ENCODE results near the gene ANGEL1. TPM values are rescaled to one million over a fixed set of nuclear protein-coding genes. Genes with fewer than 3 reads are reported as not detected.

The ANGEL1 gene
- total and polyA plus RNA-seq, 9 of the 15 experiments (the other 6 are each of a cell fraction or from before 2014, with no cell fraction given) = 2.1 to 22.2 (median 7.3) TPM

DNA sequence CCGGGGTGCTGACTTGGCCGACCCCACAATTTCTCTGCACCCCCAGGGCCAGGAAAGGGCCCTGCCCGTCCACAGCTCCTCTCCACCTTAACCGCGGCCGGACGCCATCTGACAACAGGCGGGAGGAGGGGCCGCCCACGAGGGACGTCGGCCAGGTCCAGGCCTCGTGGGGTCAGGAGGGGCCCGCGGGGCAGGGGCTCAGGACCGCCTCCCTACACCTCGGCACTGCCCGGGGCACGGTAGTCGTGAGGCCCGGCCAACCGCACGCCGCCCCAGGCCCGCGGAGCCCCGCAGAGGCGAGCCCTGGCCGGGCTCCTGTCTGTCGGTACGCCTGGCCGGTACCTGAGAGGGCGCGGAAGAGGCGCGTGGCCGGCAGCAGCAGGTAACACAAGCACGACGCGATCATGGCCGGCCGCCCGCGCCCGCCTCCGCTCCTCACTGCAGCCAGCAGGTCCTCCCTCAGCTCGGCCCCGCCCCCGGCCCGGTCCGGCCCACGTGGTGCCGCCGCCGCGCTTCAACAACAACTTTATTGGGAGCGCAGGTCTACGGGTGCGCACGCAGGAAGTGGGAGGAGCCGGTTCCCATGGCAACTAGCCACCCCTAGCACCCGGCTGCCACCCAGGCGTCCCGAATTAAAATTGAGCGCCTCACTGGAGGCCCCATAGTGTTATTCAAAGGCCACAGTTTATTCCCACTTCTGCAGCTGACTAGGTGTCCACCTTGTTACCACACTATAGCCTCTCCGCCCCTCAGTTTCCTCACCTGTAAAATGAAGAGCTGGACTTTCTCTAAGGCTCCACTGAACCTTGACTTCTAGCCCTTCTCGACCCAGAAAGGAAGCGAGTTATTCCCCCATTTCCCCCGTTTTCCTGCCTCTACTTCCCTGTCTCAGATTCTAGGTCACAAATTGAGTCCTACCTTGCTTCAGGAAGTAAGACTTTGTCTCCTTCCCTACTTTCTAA, at the start of gene ANGEL1 (continued):
- TF ChIP-seq EP400 (IDR thresholded peaks at IDR 0.05) (peak; percentile 80), ETS2 (tag; IDR thresholded peaks at IDR 0.05; ENCODE audit: borderline replicate concordance, poor library complexity, severe bottlenecking) (no peak), NFXL1 (CRISPR knock-in tag; IDR thresholded peaks at IDR 0.05) (no peak), FOXA3 (CRISPR knock-in tag; conservative IDR thresholded peaks at IDR 0.05 in 1 of 2, IDR thresholded peaks at IDR 0.05 in 1 of 2) (no peak), SMAD4 (CRISPR knock-in tag; conservative IDR thresholded peaks at IDR 0.05) (peak; percentile 25; the same call in 1 of the 2 replicates), SAP30 (IDR thresholded peaks at IDR 0.05; ENCODE audit: borderline replicate concordance, insufficient read depth, low read depth, low read length, poor library complexity, severe bottlenecking) (peak; percentile 73), ADNP (tag; IDR thresholded peaks at IDR 0.05) (no peak), SPI1 (IDR thresholded peaks at IDR 0.05; ENCODE audit: borderline replicate concordance, low read depth, low read length) (0 out of 2 replicates have a peak, but pooled peaks have one; percentile 16), FOXJ3 (CRISPR knock-in tag; IDR thresholded peaks at IDR 0.05) (no peak), YY1 (IDR thresholded peaks at IDR 0.05; ENCODE audit: borderline replicate concordance in 1 of 3, control insufficient read depth in 1 of 3, extremely low read depth in 1 of 3, insufficient read depth in 3 of 3, insufficient read length in 1 of 3, insufficient replicate concordance in 2 of 3, low read depth in 1 of 3, low read length in 2 of 3) (peak in 2 of 3 experiments; percentile 78 to 82), ARNT (IDR thresholded peaks at IDR 0.05) (no peak), POLR2B (IDR thresholded peaks at IDR 0.05; ENCODE audit: low read depth, partially characterized antibody) (peak; percentile 40), ZSCAN32 (CRISPR knock-in tag; IDR thresholded peaks at IDR 0.05) (no peak), ZNF174 (CRISPR knock-in tag; IDR thresholded peaks at IDR 0.05) (no peak)
- TF ChIP-seq, protein P1, sequence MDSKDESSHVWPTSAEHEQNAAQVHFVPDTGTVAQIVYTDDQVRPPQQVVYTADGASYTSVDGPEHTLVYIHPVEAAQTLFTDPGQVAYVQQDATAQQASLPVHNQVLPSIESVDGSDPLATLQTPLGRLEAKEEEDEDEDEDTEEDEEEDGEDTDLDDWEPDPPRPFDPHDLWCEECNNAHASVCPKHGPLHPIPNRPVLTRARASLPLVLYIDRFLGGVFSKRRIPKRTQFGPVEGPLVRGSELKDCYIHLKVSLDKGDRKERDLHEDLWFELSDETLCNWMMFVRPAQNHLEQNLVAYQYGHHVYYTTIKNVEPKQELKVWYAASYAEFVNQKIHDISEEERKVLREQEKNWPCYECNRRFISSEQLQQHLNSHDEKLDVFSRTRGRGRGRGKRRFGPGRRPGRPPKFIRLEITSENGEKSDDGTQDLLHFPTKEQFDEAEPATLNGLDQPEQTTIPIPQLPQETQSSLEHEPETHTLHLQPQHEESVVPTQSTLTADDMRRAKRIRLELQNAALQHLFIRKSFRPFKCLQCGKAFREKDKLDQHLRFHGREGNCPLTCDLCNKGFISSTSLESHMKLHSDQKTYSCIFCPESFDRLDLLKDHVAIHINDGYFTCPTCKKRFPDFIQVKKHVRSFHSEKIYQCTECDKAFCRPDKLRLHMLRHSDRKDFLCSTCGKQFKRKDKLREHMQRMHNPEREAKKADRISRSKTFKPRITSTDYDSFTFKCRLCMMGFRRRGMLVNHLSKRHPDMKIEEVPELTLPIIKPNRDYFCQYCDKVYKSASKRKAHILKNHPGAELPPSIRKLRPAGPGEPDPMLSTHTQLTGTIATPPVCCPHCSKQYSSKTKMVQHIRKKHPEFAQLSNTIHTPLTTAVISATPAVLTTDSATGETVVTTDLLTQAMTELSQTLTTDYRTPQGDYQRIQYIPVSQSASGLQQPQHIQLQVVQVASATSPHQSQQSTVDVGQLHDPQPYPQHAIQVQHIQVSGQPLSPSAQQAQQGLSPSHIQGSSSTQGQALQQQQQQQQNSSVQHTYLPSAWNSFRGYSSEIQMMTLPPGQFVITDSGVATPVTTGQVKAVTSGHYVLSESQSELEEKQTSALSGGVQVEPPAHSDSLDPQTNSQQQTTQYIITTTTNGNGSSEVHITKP (IDR thresholded peaks at IDR 0.05; ENCODE audit: partially characterized antibody) = peak; percentile 11
- TF ChIP-seq, protein P2, sequence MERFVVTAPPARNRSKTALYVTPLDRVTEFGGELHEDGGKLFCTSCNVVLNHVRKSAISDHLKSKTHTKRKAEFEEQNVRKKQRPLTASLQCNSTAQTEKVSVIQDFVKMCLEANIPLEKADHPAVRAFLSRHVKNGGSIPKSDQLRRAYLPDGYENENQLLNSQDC (CRISPR knock-in tag; IDR thresholded peaks at IDR 0.05) = no peak; the same call in 1 of the 2 replicates
- TF ChIP-seq, protein P3, sequence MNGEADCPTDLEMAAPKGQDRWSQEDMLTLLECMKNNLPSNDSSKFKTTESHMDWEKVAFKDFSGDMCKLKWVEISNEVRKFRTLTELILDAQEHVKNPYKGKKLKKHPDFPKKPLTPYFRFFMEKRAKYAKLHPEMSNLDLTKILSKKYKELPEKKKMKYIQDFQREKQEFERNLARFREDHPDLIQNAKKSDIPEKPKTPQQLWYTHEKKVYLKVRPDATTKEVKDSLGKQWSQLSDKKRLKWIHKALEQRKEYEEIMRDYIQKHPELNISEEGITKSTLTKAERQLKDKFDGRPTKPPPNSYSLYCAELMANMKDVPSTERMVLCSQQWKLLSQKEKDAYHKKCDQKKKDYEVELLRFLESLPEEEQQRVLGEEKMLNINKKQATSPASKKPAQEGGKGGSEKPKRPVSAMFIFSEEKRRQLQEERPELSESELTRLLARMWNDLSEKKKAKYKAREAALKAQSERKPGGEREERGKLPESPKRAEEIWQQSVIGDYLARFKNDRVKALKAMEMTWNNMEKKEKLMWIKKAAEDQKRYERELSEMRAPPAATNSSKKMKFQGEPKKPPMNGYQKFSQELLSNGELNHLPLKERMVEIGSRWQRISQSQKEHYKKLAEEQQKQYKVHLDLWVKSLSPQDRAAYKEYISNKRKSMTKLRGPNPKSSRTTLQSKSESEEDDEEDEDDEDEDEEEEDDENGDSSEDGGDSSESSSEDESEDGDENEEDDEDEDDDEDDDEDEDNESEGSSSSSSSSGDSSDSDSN (IDR thresholded peaks at IDR 0.05; ENCODE audit: borderline replicate concordance in 1 of 2, low read depth in 2 of 2, low read length in 2 of 2) = 0 out of 4 replicates have a peak, but pooled peaks of 1 of the 2 experiments have one; percentile 60

Measured in K562 (cell line).